HEK293 (cell line): Measurements from ENCODE around the gene OR6C65.

Experiments
- CTCF ChIP-seq: fragments of 450-650 bp; formaldehyde crosslinking; IDR thresholded peaks from 2 replicates; pipeline ENCODE4 v1.5.1; 2016; ENCODE audit warnings: missing biosample characterization, missing genetic modification characterization
- KLF8 ChIP-seq: fragments of 450-650 bp; formaldehyde crosslinking; IDR thresholded peaks from 2 replicates; pipeline ENCODE4 v1.5.1; 2016; ENCODE audit warnings: missing biosample characterization, missing genetic modification characterization
- PRDM10 ChIP-seq: fragments of 450-650 bp; formaldehyde crosslinking; IDR thresholded peaks from 2 replicates; pipeline ENCODE4 v1.5.1; 2016; ENCODE audit warnings: missing biosample characterization, missing genetic modification characterization
- REST ChIP-seq: fragments of 450-650 bp; formaldehyde crosslinking; IDR thresholded peaks from 2 replicates; pipeline ENCODE4 v1.5.1; 2016; ENCODE audit warnings: missing biosample characterization, missing genetic modification characterization
- SP2 ChIP-seq: fragments of 450-650 bp; formaldehyde crosslinking; IDR thresholded peaks from 2 replicates; pipeline ENCODE4 v1.5.1; 2016; ENCODE audit warnings: missing biosample characterization, missing genetic modification characterization
- YY1 ChIP-seq: fragments of 450-650 bp; formaldehyde crosslinking; IDR thresholded peaks from 2 replicates; pipeline ENCODE4 v1.5.1; 2018; ENCODE audit warnings: missing biosample characterization, missing genetic modification characterization
- ZFP41 ChIP-seq: fragments of 450-650 bp; formaldehyde crosslinking; IDR thresholded peaks from 2 replicates; pipeline ENCODE4 v1.5.1; 2016; ENCODE audit warnings: missing biosample characterization, missing genetic modification characterization, borderline replicate concordance
- ZNF24 ChIP-seq: fragments of 450-650 bp; formaldehyde crosslinking; IDR thresholded peaks from 2 replicates; pipeline ENCODE4 v1.5.1; 2016; ENCODE audit warnings: missing biosample characterization, missing genetic modification characterization
- ZNF791 ChIP-seq: fragments of 450-650 bp; formaldehyde crosslinking; IDR thresholded peaks from 2 replicates; pipeline ENCODE4 v1.5.1; 2016; ENCODE audit warnings: missing biosample characterization, missing genetic modification characterization

- TF ChIP-seq ZFP41 (tag by site-specific recombination): no peak
- no peak for TF ChIP-seq PRDM10 (tag by site-specific recombination)
- no peak for TF ChIP-seq CTCF (tag by site-specific recombination)
- TF ChIP-seq ZNF24: no peak
- no peak for TF ChIP-seq SP2 (tag by site-specific recombination)
- TF ChIP-seq KLF8 (tag by site-specific recombination): no peak
- no peak for TF ChIP-seq YY1 (tag by site-specific recombination)
- TF ChIP-seq ZNF791 (tag by site-specific recombination): no peak
- TF ChIP-seq REST (tag by site-specific recombination): no peak
Measured at GRCh38 chr12:55445357-55445756, 45.0 kb downstream of the OR6C65 start.
